Activated CD4-positive, CD25-positive, alpha-beta regulatory T cell treated with anti-CD3 and anti-CD28 coated beads, Interleukin-2, amount 50 U/mL, for 24 hours (primary cell): ENCODE measurements around the gene EFNA5.

ENCODE experiments used
- ATAC-seq, 2 donors: fragments of 150-1000 bp; cut with Tn5 transposase; one replicate each; pipeline ENCODE4 v1.10.0; 2021; ENCODE audit warnings: mild to moderate bottlenecking in 1 of 2, moderate library complexity in 1 of 2

Gene EFNA5

DNA sequence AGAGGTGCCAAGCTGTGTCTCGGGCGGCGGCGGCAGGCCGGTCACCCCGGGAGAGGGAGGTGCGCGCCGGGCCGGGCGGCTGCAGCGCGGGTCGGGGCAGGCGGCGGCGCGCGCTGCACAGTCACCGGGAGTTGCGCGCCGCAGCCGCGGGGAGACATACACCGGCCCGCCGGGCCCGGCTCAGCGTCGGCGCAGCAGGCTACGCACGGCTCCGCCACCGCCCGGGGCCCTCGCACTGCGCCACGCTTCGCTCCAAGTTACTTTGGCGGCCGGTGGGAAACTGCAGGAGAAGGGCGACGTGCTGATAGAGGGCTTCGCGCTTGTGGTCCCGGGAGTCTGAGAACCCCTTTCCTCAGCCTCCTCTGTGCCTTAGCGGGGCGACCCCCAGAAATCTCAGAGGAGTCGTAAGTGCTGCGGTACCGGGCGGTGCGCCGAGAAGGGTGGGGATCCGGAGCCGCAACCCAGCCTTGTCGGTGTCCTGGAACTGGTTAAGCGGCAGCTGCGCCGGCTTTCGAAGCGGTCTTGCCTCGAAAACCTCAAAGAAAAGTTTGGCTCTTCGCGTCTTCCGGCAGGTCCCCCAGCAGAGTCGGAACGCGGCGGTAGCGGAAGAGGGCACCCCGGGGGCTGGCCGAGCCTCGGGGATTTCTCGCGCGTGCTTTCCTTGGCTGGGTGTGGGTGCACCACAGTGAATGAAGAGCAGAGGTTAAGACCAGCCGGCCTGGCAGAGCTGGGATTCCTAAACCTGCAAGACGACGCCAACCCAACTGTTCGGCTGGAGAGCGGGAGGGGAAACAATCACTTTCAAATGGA is at the start of gene EFNA5:
Gene EFNA5 (minus strand): TSS at position 6 of the 810 bp plus-strand sequence.
- peak; percentile 30 to 44 for ATAC-seq

DNA sequence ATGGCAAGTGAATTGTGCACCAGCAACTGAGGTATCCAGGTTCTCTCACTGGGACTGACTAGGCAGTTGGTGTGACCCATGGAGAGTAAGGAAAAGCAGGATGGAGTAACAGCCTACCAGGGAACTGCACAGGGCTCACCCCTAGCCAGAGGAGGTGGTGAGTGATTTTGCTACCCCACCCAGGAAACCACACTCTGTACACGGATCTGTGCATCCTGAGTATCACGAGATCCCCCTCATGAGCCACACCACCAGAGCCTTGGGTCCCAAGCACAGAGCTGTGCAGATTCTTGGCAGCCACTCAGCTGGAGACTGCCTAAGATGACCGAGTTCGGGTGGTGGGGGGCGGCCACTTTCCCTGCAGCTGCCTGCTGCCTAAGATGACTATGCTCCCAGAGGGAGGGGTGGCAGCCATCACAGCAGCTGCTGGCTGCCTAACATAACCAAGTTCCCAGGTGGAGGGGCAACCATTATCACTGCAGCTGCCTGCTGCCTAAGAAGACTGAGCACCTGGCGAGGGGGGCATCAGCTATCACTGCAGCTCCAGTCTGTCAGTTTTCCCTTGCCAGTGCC is 48.4 kb upstream of the EFNA5 start:
- no peak for ATAC-seq

- no peak for ATAC-seq
Observed at GRCh38 chr5:107717816-107718215, 47.1 kb upstream of the EFNA5 start.

DNA sequence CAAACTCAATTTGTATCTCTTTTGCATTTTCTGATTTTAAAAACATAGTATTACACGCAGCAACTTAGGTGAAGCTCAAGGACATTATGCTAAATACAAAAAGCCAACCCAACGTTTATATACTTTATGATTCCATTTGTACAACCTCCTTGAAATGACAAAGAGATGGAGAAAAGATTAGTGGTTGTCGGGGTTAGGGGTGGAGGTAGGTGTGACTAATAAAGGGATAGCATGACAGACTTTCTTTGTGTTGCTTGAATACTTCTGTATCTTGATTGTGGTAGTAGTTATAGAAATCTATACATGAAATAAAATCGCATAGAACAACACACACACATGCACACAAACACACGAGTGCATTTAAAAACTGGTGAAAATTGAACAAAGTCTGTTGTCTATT is 42.5 kb upstream of the EFNA5 start:
- no peak for ATAC-seq

DNA sequence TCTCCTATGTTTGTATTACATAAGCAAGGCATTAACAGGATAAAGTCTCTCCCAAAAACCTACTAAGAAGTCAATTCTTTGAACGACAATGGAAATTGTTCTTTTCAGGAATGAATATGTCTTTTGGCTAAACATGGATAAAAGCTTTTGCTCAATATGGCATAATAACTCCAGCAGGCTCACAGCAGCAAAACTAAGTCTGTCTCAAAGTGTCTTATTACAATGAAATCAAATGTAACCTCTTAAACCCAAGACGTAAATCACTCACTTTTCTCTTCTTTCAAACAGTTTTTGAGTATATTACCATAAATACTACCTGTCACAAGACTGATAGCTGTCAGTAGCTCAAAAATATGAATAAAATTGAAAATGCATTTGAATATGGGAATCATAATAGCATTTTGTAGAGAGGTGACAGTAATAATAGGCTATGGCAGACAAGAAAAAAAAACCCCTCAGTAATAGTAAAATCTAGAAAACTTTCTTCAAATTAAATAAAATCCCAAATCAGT is 41.7 kb upstream of the EFNA5 start:
- no peak for ATAC-seq

DNA sequence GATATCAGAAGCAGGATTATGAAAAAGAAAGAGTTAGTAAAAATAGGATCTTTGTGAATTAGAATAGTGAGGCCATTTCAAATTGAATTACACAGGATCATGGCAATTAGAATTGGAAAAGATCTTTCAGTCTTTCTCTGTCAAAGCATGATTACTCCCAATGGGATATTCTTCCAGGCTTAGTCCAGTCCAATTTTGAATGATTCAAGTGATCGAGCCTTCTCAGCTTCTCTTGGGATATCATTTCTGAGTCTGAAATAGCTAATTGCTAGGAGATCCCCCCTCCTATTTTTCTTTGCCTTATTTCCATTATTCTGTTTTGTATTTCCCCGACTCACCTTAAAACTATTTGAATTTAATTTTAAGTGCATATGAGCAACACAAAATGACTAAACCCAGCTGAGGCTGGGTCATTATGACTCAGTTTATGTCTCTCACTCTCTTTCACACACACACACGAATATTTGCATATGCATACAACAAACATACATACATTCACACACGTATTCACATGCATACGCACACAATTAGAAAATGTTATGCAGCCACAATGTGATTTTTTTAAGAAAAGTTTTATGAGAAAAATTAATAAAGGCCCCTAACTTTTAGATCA is 34.8 kb upstream of the EFNA5 start:
- no peak for ATAC-seq

DNA sequence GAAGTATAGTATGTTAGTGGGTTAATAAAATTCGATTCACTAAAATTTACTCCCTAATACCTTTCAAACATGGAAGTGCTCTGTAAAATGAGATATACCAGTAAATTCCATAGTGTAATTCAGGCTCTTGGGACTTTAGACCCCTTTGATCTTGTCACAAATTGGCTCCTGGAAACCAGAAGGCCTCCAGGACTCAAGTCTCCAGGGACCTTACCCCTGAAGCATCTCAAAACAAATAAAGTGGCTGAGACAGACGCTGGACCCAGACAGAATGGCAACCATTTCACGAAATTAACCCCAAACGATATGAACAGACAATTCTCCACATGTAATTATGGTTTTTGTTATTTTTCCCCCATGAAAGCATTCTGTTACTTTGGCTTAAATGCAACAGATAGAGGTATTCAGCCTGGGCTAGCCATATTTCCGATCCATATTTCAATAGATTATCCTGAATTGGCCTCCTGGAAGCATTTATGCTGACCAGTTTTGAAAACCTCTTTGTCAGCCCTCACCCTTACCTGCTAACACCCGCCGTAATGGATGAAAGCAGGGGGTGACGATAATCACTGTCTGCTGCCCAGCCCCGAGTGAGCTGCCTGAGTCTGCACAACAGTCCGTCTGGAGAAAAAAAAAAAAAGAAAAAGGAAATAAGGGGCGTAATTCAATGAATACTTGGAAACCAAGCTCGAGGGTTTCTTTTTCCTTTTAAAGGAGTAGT is 34.1 kb upstream of the EFNA5 start:
- no peak for ATAC-seq

DNA sequence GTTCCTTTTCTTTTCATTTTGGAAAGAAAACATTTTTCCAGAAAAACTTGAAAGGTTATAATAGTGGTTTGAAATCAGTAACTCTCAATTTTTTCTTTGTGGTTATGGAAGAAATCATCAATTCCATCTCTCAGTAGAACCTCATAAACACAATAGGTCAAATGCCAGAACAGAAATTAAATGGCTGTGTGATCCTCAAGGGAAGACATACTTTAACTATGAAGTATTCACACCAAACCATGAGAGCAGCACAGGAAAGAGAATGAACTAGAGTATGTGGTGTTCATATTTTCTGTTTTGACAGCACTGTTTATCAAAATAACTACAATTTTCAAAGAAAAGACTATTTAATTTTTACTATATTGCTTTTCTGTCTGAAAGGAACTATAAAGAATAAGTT is 29.7 kb upstream of the EFNA5 start:
- no peak for ATAC-seq

- ATAC-seq, result no peak
Observed at GRCh38 chr5:107699425-107699824, 28.7 kb upstream of the EFNA5 start.

DNA sequence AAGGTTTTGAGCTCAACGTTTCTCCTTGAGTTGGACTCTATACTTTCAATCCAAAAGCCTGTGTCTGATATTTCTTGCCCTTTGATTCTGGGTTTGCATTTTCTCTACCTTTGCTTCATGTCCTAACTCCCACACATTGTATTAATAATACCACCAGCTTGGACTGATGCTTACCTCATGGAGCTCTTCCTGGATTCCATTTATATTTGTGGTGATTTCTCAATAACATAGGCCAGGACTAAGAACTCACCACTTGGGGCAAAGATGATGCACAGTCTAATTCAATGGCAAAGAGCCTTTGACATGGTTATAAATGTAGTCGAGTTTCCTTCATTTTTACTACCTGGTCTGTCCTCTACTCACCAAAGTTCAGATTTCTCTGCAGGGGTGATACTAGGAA is 27.5 kb upstream of the EFNA5 start:
- no peak for ATAC-seq

DNA sequence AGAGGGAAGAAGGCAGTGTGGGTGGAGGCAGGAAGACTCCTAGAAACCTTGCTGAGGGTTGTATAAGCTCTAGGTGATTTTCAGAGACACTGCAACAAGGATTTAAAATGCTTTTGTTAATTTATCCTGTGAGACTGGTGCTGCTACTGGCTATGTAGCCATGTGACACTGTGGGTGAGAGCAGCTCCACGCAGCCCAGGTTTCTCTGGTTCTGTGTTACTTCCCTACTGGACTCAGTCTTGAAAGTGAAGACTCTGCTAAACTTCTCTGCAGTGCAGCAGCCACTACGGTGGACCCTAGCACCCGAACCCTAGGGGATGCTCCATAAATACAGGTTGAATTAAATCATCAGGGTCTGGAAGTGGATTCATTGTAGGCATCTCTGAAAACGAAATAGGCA is 25.8 kb upstream of the EFNA5 start:
- ATAC-seq, result no peak

- no peak for ATAC-seq
Observed at GRCh38 chr5:107696080-107696479, 25.3 kb upstream of the EFNA5 start.

DNA sequence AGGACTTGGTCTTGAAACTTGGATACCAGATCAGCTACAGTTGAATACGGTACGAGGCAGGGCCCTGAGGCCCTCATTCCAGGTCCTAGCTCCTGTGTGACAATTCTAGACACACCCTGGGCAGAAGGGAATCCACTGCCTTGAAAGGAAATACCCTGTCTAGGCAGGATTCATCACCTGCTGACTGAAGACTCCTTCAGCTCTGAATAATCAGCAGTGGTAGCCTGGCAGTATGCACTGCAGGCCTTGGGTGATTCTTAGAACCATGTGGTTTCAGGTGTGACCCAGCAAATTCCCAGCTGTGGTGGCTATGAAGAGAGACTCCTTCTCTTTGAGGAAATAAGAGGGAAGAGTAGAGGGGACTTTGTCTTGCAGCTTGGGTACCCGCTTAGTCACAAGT is 17.2 kb upstream of the EFNA5 start:
- no peak for ATAC-seq

DNA sequence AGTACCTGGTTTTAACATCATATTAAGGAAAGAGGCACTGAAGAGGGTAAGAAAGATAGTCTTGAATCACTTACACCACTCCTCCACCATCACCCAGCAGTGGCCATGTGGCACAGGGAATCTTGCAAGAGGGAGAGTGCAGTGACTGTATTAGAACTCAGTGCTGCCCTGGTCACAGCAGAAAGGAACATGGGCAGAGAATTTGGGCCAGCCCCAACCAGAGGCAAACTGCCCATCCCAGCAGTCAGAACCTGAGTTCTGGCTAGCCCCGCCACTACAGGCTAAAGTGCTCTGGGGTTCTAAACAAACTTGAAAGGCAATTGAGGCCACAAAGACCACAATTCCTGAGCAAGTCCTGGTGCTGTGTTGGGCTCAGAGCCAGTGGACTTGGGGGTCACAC is 16.7 kb upstream of the EFNA5 start:
- no peak for ATAC-seq

- ATAC-seq, result no peak
Observed at GRCh38 chr5:107682533-107682932, 11.8 kb upstream of the EFNA5 start.

GRCh38 chr5:107680799-107681198 is 10.1 kb upstream of the EFNA5 start:
- ATAC-seq, result no peak

DNA sequence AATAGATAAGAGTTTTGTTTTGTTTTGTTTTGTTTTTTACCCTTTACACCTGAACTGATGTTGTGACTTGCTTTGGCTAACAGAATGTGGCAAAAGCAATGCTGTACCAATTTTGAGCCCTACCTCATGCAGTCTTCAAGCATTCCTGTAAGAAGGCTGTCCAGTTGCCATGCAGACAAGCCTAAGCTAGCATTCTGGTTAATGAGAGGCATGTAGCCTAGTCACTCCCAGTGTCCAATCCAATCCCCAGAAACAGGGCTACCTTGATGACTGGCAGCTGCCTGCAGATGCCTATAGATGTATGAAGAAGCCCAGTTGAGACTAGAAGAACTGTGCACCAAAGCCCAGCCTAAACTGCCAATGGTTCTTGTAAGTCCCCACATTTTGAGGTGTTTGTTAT is 9.4 kb upstream of the EFNA5 start:
- no peak for ATAC-seq

GRCh38 chr5:107676702-107677101 is 6.0 kb upstream of the EFNA5 start:
- ATAC-seq, result no peak

DNA sequence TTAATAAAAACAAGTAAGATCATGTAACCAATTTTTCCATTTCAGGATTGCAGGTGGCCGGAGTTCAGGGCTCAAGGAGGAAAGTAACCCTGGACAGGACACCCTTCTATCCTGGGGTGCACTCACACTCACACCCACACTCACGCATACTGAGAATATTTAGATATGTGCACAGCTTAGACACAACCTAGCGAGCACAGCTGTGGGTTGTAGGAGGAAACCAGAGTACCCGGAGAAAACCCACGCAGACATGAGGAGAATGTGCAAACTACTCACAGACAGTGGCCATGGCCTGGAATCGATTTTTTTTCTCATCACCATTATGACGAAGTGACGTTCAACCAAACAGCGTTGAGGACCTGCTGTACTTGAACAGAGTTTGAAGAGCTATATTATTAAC is 4.5 kb upstream of the EFNA5 start:
- no peak for ATAC-seq

DNA sequence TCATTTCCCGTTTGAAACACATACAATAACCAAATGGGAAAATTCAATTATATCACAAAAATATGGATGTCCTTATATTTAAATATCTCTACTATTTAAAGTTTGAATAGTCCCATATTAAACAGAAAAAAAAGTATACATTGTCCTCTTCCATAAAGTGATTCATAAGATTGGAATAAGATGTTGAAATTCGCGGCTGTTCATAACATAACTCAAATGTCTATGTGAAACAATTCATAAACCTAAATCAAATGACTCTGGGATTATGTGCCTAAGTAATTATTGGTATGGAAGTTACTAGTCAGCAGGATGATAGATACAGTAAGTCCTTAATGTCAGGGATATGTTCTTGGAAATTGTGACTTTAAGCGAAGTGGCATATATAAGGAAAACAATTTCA is 3.9 kb upstream of the EFNA5 start:
- ATAC-seq, result no peak

DNA sequence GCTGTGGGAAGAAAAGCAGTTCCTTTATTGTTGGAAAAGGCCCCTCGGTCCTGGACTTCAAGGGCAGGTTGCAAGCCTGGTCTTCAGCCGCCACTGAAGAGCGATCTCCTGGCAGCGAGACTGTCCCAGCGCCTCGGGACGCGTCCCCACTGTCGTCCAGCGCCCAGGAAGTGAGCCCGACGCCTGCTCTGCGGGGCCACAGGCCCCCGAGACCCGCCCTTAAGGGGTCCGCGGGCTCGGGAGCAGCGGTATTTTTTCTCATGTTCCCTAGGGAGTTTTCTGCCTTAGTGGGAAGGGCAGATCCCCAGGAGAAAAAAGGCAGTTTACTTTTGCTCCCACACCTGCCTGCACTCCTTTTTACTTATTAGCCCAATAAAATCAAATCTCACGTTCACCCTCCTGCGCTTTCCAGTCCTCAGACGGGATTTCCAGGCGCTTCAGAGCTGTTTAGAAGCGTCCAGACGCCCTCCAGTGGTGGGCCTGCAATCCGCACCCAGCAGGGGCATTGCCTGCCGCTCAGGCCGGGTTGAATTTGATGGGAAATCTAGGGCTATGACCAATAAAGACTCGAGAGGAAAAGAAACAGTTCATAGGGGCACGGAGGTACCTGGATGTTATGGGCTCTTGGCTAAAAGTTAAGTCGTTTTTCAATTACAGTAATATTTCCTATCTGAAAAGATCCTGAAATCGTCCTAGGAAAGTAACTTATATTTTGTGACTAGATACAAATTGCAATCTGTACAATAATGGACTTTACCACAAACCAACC is 2.8 kb upstream of the EFNA5 start:
- ATAC-seq, result peak; percentile 70 to 72

GRCh38 chr5:107673039-107673367 is 2.3 kb upstream of the EFNA5 start:
- ATAC-seq, result no peak
